Body of pancreas (tissue), 4 donors: Measurements from ENCODE around the gene SGCD. TPM values are rescaled to one million over a fixed set of nuclear protein-coding genes. Genes with fewer than 3 reads are reported as not detected.

Source experiments
- ATAC-seq: fragments of 150-250 bp; one replicate; pipeline ENCODE4 v1.9.1; 2016
- DNase-seq, 4 donors: peaks; one replicate each; pipeline ENCODE4 v3.0.0-alpha.2; 2019
- H3K27ac ChIP-seq, 4 donors: fragments of 200-600 bp; sonication (generic); 1 replicate in 3 of 4; 2 replicates in 1 of 4; pipeline versions ENCODE4 v1.5.1 to v1.6.1; 2016 to 2019; ENCODE audit warnings: mild to moderate bottlenecking in 1 of 4, mixed read lengths in 1 of 4, moderate library complexity in 1 of 4
- H3K27me3 ChIP-seq, 2 donors: fragments of 200-600 bp; sonication (generic); one replicate each; pipeline ENCODE4 v1.6.0; 2016; ENCODE audit warnings: mild to moderate bottlenecking in 1 of 2
- H3K36me3 ChIP-seq, 2 donors: fragments of 200-600 bp; sonication (generic); replicated peaks in 1 of 2; 2 replicates each; pipeline ENCODE4 v1.5.1; 2016; ENCODE audit warnings: low read depth in 2 of 2; ENCODE audit not compliant: insufficient read depth in 1 of 2
- H3K4me1 ChIP-seq: fragments of 200-600 bp; sonication (generic); one replicate; pipeline ENCODE4 v1.6.0; 2016
- H3K4me3 ChIP-seq, 2 donors: fragments of 200-600 bp; sonication (generic); 1 replicate in 1 of 2; 2 replicates in 1 of 2; pipeline ENCODE4 v1.5.1; 2016 to 2019
- H3K9me3 ChIP-seq, 3 donors: fragments of 200-600 bp; sonication (generic); 1 replicate in 2 of 3; 2 replicates in 1 of 3; pipeline ENCODE4 v1.5.1; 2016
- CTCF ChIP-seq, 7 experiments: fragments of 450-650 bp in 4 of 7; fragments of 200-600 bp in 3 of 7; sonication (generic) in 3 of 7; IDR thresholded peaks; one replicate each; pipeline ENCODE4 v1.5.1; 2016 to 2019; ENCODE audit warnings: antibody characterized with exemption in 7 of 7
- POLR2A ChIP-seq, 3 donors: fragments of 450-650 bp; IDR thresholded peaks; one replicate each; pipeline ENCODE4 v1.6.1; 2016; ENCODE audit warnings: antibody characterized with exemption in 3 of 3, mild to moderate bottlenecking in 2 of 3
- WGBS, 2 donors: methylation state at CpG; one replicate each; pipeline ENCODE4 v1.1.5; 2017; 5-methylcytosine and 5-hydroxymethylcytosine counted together
- intact Hi-C: fragments of 100-400 bp; cut with DNase I; formaldehyde crosslinking; loops from one replicate; pipeline ENCODE4 v1.15.1; 2023
- total RNA-seq, 2 donors: library from RNA; depleted of rRNA; stranded (reverse); fragments of >200 nt; gene quantifications; one replicate each; pipeline ENCODE4 v1.1.0, GENCODE V29; 2016

SGCD gene
- total RNA-seq, 2 donors from 2014 or later, result 0.66 to 2.6 TPM

DNA sequence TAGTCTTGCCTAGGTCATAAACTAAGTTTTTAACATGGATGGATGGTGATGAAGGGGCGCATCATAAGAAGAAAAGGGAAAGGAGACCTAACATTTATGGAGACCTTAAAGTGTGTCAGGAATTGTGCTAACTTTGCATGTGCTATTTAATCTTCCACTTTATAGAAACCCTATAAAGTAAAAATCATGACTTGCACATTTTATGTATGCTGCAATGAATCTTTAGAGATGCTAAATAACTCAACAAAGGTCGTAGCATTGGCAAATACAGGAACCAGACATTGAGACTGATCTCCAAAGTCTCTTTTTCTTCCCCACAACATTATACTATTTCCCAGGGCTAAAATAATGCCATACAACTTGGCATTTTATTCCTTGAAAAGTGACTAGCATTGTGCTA, 214.6 kb downstream of the SGCD start:
- intact Hi-C loops, result no loop called here
- Histone ChIP-seq H3K9me3 (no peaks in the 10 kb centered on the region), H3K27ac (no peak overlapping the region), H3K27me3 (no peaks in the 10 kb centered on the region), H3K4me3 (no peak overlapping the region), H3K36me3 (no peaks in the 10 kb centered on the region), H3K4me1 (no peaks in the 10 kb centered on the region)
- DNase-seq (no peak), ATAC-seq (no peak)
- WGBS, 2 donors, result 58 to 69% methylated on average over 2 of the region's 2 CpGs
- no peak for TF ChIP-seq CTCF (IDR thresholded peaks at IDR 0.05)

DNA sequence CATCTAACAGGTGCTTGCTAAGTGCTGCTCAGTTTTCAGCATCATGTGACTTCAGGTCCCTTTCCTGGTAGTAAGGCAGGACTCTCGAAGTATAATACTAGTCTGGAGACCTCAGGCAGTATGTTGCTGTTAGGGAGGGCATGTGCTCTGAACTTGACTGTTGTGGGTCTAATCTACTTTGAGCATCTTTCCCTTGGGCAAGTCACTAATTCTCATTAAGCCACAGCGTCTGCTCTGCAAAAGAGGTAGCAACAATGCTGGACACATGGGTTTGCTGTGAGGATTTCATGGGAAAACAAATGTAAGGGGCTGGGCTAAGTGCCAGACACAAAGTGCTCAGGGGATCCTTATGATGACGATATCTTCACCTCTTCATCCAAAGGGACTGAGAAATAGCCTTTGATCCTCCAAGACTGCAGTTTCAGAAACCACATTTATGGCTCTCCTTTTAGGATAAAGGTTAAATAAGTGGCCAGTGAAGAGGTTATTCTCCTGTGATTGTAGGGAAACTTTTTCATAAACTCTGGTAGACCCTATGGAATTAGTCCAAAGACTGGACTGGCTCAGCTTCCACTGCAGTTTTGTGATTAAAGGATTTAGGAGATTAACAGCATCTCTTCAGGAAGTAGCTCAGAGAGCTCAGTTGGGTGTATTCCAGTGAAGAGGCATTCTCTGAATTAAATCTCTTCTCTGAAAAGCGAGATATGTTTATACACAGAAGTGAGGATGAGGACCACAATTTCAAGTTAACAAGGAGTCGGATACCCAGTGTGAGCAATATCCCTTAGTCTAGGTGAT, 216.6 kb downstream of the SGCD start:
- DNase-seq, result no peak

GRCh38 chr5:156552855-156553358, 225.9 kb downstream of the SGCD start:
- 78 to 82% methylated on average over 3 of the region's 3 CpGs for WGBS, 2 donors

More for the DNA sequence above, 216.6 kb downstream of the SGCD start:
- WGBS, 2 donors, result 52 to 54% methylated on average over 5 of the region's 5 CpGs
- ATAC-seq, result no peak
- no peaks in the 10 kb centered on the region for H3K4me1 ChIP-seq
- H3K4me3 ChIP-seq, result no peak overlapping the region
- no peaks in the 10 kb centered on the region for H3K9me3 ChIP-seq
- H3K27me3 ChIP-seq, result no peaks in the 10 kb centered on the region
- TF ChIP-seq CTCF (IDR thresholded peaks at IDR 0.05) (no peak), POLR2A (IDR thresholded peaks at IDR 0.05) (no peak)
- intact Hi-C loops, result no loop called here
- H3K27ac ChIP-seq, result no peak overlapping the region
- H3K36me3 ChIP-seq, result no peaks in the 10 kb centered on the region

DNA sequence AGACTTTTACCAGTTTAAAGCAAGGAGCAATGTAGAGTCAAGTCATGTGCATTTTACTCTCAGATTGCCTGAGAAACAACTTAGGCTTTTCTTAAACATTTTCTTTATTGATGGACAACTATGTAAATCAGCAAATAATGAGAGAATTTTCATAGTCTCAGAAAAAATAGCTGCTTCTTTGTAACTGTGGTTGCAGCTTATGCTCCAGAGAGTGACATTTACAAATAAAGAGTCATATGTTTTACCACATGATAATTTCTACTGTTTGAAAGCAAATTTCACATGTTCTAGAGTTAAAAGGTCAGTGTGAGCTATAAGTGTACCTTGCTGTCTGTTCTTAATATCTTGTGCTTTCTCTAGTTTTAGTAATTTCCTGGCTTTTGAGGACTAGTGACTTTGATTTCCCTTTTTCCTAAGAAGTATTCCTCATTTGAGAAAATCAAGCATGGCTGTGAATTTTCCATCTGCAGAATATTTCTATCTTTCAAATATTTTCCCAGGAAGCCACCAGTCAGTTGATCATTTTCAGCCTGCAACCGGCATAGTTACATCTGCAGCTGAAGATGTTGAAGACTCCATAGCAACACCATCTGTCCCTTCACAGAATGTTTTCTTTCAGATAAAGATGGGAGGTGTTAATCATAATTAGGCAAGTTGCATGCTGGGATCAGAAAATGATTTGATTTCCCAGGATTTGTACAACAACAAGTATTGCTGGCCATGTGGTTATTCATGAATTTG, 229.9 kb downstream of the SGCD start:
- no peaks in the 10 kb centered on the region for H3K4me1 ChIP-seq
- no peak overlapping the region for H3K4me3 ChIP-seq
- TF ChIP-seq POLR2A (IDR thresholded peaks at IDR 0.05), result no peak
- intact Hi-C loops, result no loop called here
- ATAC-seq, result no peak
- H3K27me3 ChIP-seq, result no peaks in the 10 kb centered on the region
- H3K36me3 ChIP-seq, result no peaks in the 10 kb centered on the region
- H3K27ac ChIP-seq, result no peak overlapping the region
- H3K9me3 ChIP-seq, result no peaks in the 10 kb centered on the region
- no peak for DNase-seq
- WGBS, 2 donors, result 30 to 32% methylated on average over 1 of the region's 1 CpG

More at GRCh38 chr5:156552855-156553358, 225.9 kb downstream of the SGCD start:
- DNase-seq (no peak), ATAC-seq (no peak)
- intact Hi-C loops, result no loop called here
- no peaks in the 10 kb centered on the region for H3K4me1 ChIP-seq
- no peaks in the 10 kb centered on the region for H3K9me3 ChIP-seq
- TF ChIP-seq POLR2A (IDR thresholded peaks at IDR 0.05) (no peak), CTCF (IDR thresholded peaks at IDR 0.05) (no peak)
- H3K27ac ChIP-seq, result no peak overlapping the region
- no peaks in the 10 kb centered on the region for H3K27me3 ChIP-seq
- no peak overlapping the region for H3K4me3 ChIP-seq
- no peaks in the 10 kb centered on the region for H3K36me3 ChIP-seq

DNA sequence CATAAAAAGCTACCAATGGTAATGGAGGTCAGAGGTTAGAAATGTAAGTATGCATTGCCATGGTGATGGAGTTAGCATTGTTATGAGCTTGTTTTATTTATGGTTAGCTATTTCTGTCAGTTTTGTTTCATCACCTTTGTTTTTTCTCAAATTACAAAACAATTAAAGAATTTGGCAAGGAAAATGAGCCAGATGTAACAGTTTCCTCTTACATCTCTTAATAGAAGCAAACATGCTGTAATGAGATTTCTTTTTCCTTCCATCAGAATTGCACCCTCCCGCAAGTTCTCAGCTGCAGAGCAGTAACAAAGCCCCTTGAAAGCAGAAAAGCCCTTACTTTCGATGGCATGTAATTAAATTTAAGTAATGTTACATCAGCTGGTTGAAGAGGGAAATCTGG, 233.0 kb downstream of the SGCD start:
- no peaks in the 10 kb centered on the region for H3K4me1 ChIP-seq
- no peaks in the 10 kb centered on the region for H3K36me3 ChIP-seq
- no peaks in the 10 kb centered on the region for H3K27me3 ChIP-seq
- H3K9me3 ChIP-seq, result no peaks in the 10 kb centered on the region
- ATAC-seq (no peak), DNase-seq (no peak)
- no peak overlapping the region for H3K27ac ChIP-seq
- no peak for TF ChIP-seq POLR2A (IDR thresholded peaks at IDR 0.05)
- TF ChIP-seq CTCF (IDR thresholded peaks at IDR 0.05), result no peak
- intact Hi-C loops, result no loop called here
- no peak overlapping the region for H3K4me3 ChIP-seq
- 52 to 59% methylated on average over 2 of the region's 2 CpGs for WGBS, 2 donors
